Mesendoderm (in vitro differentiated cells): ENCODE measurements around the gene LRRC36. TPM values are rescaled to one million over a fixed set of nuclear protein-coding genes. Genes with fewer than 3 reads are reported as not detected.

ENCODE experiments used
- DNase-seq: peaks from one replicate; pipeline ENCODE4 v3.0.0; 2013
- H2AK5ac ChIP-seq: 2 replicates; pipeline ENCODE4 v1.6.1; 2013; ENCODE audit warnings: low read length, inconsistent platforms
- H2BK120ac ChIP-seq: 2 replicates; pipeline ENCODE4 v1.6.1; 2013; ENCODE audit warnings: low read depth, mild to moderate bottlenecking, low read length, moderate library complexity, mixed read lengths
- H2BK15ac ChIP-seq: replicated peaks from 2 replicates; pipeline ENCODE4 v1.6.1; 2013; ENCODE audit warnings: low read depth, mild to moderate bottlenecking, moderate library complexity
- H2BK5ac ChIP-seq: 2 replicates; pipeline ENCODE4 v1.6.1; 2013; ENCODE audit warnings: low read length, inconsistent platforms
- H3K18ac ChIP-seq: 2 replicates; pipeline ENCODE4 v1.6.1; 2013; ENCODE audit warnings: mild to moderate bottlenecking, low read length, mixed read lengths
- H3K23ac ChIP-seq: one replicate; pipeline ENCODE4 v1.6.1; 2013; ENCODE audit warnings: low read length
- H3K27ac ChIP-seq: 2 replicates; pipeline ENCODE4 v1.5.1; 2013; ENCODE audit warnings: low read depth, mild to moderate bottlenecking, inconsistent platforms, low read length, moderate library complexity
- H3K27me3 ChIP-seq: 2 replicates; pipeline ENCODE4 v1.6.1; 2013; ENCODE audit warnings: low read length, control low read depth, mild to moderate bottlenecking, inconsistent platforms; ENCODE audit not compliant: insufficient read depth, poor library complexity
- H3K36me3 ChIP-seq: 2 replicates; pipeline ENCODE4 v1.6.1; 2013; ENCODE audit warnings: low read length, inconsistent platforms; ENCODE audit not compliant: control insufficient read depth, insufficient read depth
- H3K4ac ChIP-seq: one replicate; pipeline ENCODE4 v1.6.1; 2013; ENCODE audit warnings: low read depth, mild to moderate bottlenecking, low read length, moderate library complexity
- H3K4me1 ChIP-seq: 2 replicates; pipeline ENCODE4 v1.6.1; 2013; ENCODE audit warnings: low read depth, low read length, inconsistent platforms; ENCODE audit not compliant: control insufficient read depth
- H3K4me2 ChIP-seq: 2 replicates; pipeline ENCODE4 v1.6.1; 2013; ENCODE audit warnings: low read length
- H3K4me3 ChIP-seq: 2 replicates; pipeline ENCODE4 v1.5.1; 2013; ENCODE audit warnings: mild to moderate bottlenecking, low read length
- H3K56ac ChIP-seq: one replicate; pipeline ENCODE4 v1.6.1; 2013; ENCODE audit warnings: low read length
- H3K79me1 ChIP-seq: 2 replicates; pipeline ENCODE4 v1.6.1; 2013; ENCODE audit warnings: low read length, inconsistent platforms
- H3K79me2 ChIP-seq: 2 replicates; pipeline ENCODE4 v1.6.1; 2013; ENCODE audit warnings: mild to moderate bottlenecking, low read length; ENCODE audit not compliant: control insufficient read depth, insufficient read depth
- H3K9ac ChIP-seq: 2 replicates; pipeline ENCODE4 v1.6.1; 2013; ENCODE audit warnings: low read length, inconsistent platforms
- H4K5ac ChIP-seq: one replicate; pipeline ENCODE4 v1.6.1; 2013; ENCODE audit warnings: low read length
- H4K8ac ChIP-seq: one replicate; pipeline ENCODE4 v1.6.1; 2013; ENCODE audit warnings: low read depth, mild to moderate bottlenecking, control low read depth, low read length, moderate library complexity
- WGBS: extraction: QIAGEN DNeasy Blood & Tissue Kit; methylation state at CpG from one replicate; pipeline ENCODE4 v1.1.7; 2013; ENCODE audit warnings: low lambda C conversion rate, missing lambda C conversion rate; ENCODE audit not compliant: insufficient coverage; ENCODE audit errors: extremely low coverage; 5-methylcytosine and 5-hydroxymethylcytosine counted together
- small RNA-seq: library from polyadenylated mRNA; stranded (forward); fragments of <200 nt; extraction: miRNeasy Mini kit (QIAGEN cat#:217004); gene quantifications from one replicate; pipeline ENCODE3, GENCODE V24; 2013; ENCODE audit not compliant: insufficient read depth

Gene LRRC36

GRCh38 chr16:67431775-67432505 is 105.3 kb downstream of the LRRC36 start:
- Histone ChIP-seq H3K9ac (peak overlapping the region; percentile 78), H3K27ac (no peak overlapping the region), H3K79me1 (no peaks in the 10 kb centered on the region), H3K4ac (peak overlapping the region; percentile 5), H3K4me3 (peak overlapping the region; percentile 23), H3K18ac (peak overlapping the region; percentile 32), H3K36me3 (no peaks in the 10 kb centered on the region), H2AK5ac (no peak overlapping the region), H2BK15ac (no peak overlapping the region), H3K27me3 (peaks cover 4% of the 10 kb centered on the region), H4K8ac (no peak overlapping the region), H2BK5ac (no peak overlapping the region), H3K79me2 (no peaks in the 10 kb centered on the region), H3K23ac (no peak overlapping the region), H3K4me2 (peak overlapping the region; percentile 98), H3K56ac (peak overlapping the region; percentile 86), H4K5ac (no peak overlapping the region), H2BK120ac (no peak overlapping the region), H3K4me1 (peaks cover 9% of the 10 kb centered on the region)
- DNase-seq: peak; percentile 63
- no CpG with 5 or more reads among the region's 13 CpGs for WGBS

- no peaks in the 10 kb centered on the region for H3K79me2 ChIP-seq
- no peaks in the 10 kb centered on the region for H3K36me3 ChIP-seq
- H3K79me1 ChIP-seq: no peaks in the 10 kb centered on the region
- H3K56ac ChIP-seq: peak overlapping the region; percentile 65
- H2BK5ac ChIP-seq: no peak overlapping the region
- no peak overlapping the region for H4K5ac ChIP-seq
- peak overlapping the region; percentile 5 for H3K4ac ChIP-seq
- H4K8ac ChIP-seq: no peak overlapping the region
- no peak overlapping the region for H3K27ac ChIP-seq
- no CpG with 5 or more reads among the region's 5 CpGs for WGBS
- peaks cover 9% of the 10 kb centered on the region for H3K4me1 ChIP-seq
- no peak overlapping the region for H2BK15ac ChIP-seq
- H3K4me2 ChIP-seq: no peak overlapping the region
- H3K27me3 ChIP-seq: peaks cover 4% of the 10 kb centered on the region
- H2BK120ac ChIP-seq: no peak overlapping the region
- peak overlapping the region; percentile 32 for H3K18ac ChIP-seq
- H3K9ac ChIP-seq: peak overlapping the region; percentile 8
- no peak for DNase-seq
- H3K4me3 ChIP-seq: no peak overlapping the region
- H2AK5ac ChIP-seq: no peak overlapping the region
- no peak overlapping the region for H3K23ac ChIP-seq
Observed at GRCh38 chr16:67432506-67432890, 105.9 kb downstream of the LRRC36 start.

- Histone ChIP-seq H2AK5ac (no peak overlapping the region), H4K8ac (no peak overlapping the region), H3K27me3 (peaks cover 4% of the 10 kb centered on the region), H3K4me2 (no peak overlapping the region), H3K27ac (no peak overlapping the region), H3K9ac (peak overlapping the region; percentile 8), H3K79me1 (no peaks in the 10 kb centered on the region), H3K4me1 (peaks cover 9% of the 10 kb centered on the region), H2BK5ac (no peak overlapping the region), H3K36me3 (no peaks in the 10 kb centered on the region), H3K79me2 (no peaks in the 10 kb centered on the region), H3K56ac (peak overlapping the region; percentile 65), H3K18ac (no peak overlapping the region), H4K5ac (no peak overlapping the region), H3K4ac (no peak overlapping the region), H2BK120ac (no peak overlapping the region), H2BK15ac (no peak overlapping the region), H3K23ac (no peak overlapping the region), H3K4me3 (no peak overlapping the region)
- DNase-seq: no peak
- no CpG with 5 or more reads among the region's 5 CpGs for WGBS
Observed at GRCh38 chr16:67433131-67433719, 106.6 kb downstream of the LRRC36 start.

Small RNAs within 50 kb of the gene (small RNA-seq; reads per million reads assigned to genes)
- gene RNU1-123P: not detected
